ENCODE results near the gene KHDRBS1. TPM values are rescaled to one million over a fixed set of nuclear protein-coding genes. Genes with fewer than 3 reads are reported as not detected.
A peak's percentile ranks its signal among the peaks of the same experiment; 100 is the strongest.

The KHDRBS1 gene
- total and polyA plus RNA-seq, 7 experiments from 2014 or later = 89.2 to 162 (median 116) TPM

DNA sequence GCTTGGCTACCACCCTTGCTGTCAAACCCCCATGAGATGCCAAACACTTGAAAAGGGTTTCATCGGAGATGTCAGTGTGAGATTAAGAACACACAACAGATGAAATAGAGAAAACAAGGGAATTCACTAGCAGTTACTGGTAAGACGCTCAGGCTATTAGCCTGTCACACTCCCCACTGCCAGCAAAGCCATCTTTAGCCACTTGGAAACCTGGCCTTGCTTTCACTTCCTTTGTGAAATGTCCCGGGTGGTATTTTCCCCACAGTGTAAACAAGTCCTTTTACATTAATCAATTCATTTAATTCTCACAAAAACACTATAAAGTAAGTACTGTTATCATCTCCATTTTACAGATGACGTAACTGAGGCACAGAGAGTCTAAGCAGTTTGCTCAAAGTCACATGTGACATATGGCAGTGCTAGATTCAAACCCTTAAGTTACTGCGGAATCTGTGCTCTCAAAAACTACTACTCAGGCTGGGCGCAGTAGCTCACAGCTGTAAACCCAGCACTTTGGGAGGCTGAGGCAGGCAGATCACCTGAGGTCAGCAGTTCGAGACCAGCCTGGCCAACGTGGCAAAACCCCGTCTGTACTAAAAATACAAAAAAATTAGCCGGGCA, 32.7 kb upstream of the KHDRBS1 start:
- POLR2A ChIA-PET = interaction anchor here (0.7 to 1.6 kb wide), 7 partner anchors 9 to 255 kb away, joined by 3 to 6 read pairs (median 3); partner anchors contain the start of gene KHDRBS1
- Histone ChIP-seq H3K9me3 (ENCODE audit: control insufficient read depth in 2 of 3, low read length in 3 of 3) (no peaks in the 10 kb centered on the region), H3K27ac (ENCODE audit: low read depth, low read length) (peak overlapping the region; percentile 61), H3K4me3 (ENCODE audit: low read length) (no peak overlapping the region), H3K27me3 (ENCODE audit: control insufficient read depth in 2 of 2, insufficient read depth in 2 of 2, low read length in 2 of 2) (no peaks in the 10 kb centered on the region), H3K36me3 (ENCODE audit: control insufficient read depth in 2 of 3, insufficient read depth in 3 of 3, low read length in 3 of 3) (no peaks in the 10 kb centered on the region), H3K4me1 (ENCODE audit: control insufficient read depth in 2 of 2, insufficient read depth in 2 of 2, low read length in 2 of 2) (peaks cover 40 to 52% of the 10 kb centered on the region in 2 donors)
- Mint-ChIP-seq H3K4me3 (peak overlapping the region in 7 of 10 donors; percentile 25 to 81 (median 71)), H3K9me3 (peaks cover 0 to 2% (median 0%) of the 10 kb centered on the region in 11 donors), H3K27ac (peak overlapping the region in 8 of 9 donors; percentile 10 to 91 (median 82)), H3K27me3 (no peaks in the 10 kb centered on the region), H3K4me1 (peaks cover 37 to 63% (median 57%) of the 10 kb centered on the region in 7 donors), H3K36me3 (peaks cover 0 to 9% (median 0%) of the 10 kb centered on the region in 5 donors)
- CTCF ChIA-PET = interaction anchor here (0.7 to 1.0 kb wide), 2 partner anchors 11 to 16 kb away, joined by 5 read pairs; no protein-coding TSS in a partner anchor
- no peak for ATAC-seq
- intact Hi-C loops (cut with micrococcal nuclease) = no loop called here
- DNase-seq = no peak

DNA sequence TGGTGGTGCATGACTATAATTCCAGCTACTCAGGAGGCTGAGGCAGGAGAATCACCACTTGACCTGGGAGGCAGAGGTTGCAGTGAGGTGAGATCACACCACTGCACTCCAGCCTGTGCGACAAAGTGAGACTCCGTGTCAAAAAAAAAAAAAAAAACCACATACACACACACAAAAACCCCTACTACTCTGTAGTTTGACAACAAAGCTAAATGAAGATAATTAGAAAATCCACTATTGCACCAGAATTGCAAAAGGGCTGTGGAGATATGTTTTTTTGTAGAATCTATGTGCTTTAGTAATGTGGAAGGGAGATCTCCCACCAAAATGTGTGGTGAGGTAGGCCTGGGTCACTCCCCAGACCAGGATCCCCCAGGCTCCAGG, 32.2 kb upstream of the KHDRBS1 start:
- Histone ChIP-seq H3K27ac (ENCODE audit: low read depth, low read length) (peak overlapping the region; percentile 61), H3K9me3 (ENCODE audit: control insufficient read depth in 2 of 3, low read length in 3 of 3) (no peaks in the 10 kb centered on the region), H3K27me3 (ENCODE audit: control insufficient read depth in 2 of 2, insufficient read depth in 2 of 2, low read length in 2 of 2) (no peaks in the 10 kb centered on the region), H3K4me1 (ENCODE audit: control insufficient read depth in 2 of 2, insufficient read depth in 2 of 2, low read length in 2 of 2) (peaks cover 41 to 54% of the 10 kb centered on the region in 2 donors), H3K4me3 (ENCODE audit: low read length) (peak overlapping the region; percentile 37), H3K36me3 (ENCODE audit: control insufficient read depth in 2 of 3, insufficient read depth in 3 of 3, low read length in 3 of 3) (no peaks in the 10 kb centered on the region)
- peaks cover 37 to 63% (median 57%) of the 10 kb centered on the region in 7 donors for H3K4me1 Mint-ChIP-seq
- H3K36me3 Mint-ChIP-seq = peaks cover 0 to 9% (median 0%) of the 10 kb centered on the region in 5 donors
- intact Hi-C loops (cut with micrococcal nuclease) = no loop called here
- POLR2A ChIA-PET = interaction anchor here (0.7 to 1.6 kb wide), 7 partner anchors 9 to 256 kb away, joined by 3 to 5 read pairs (median 3); partner anchors contain the start of gene KHDRBS1
- H3K9me3 Mint-ChIP-seq = peaks cover 0 to 2% (median 0%) of the 10 kb centered on the region in 11 donors
- ATAC-seq (peak; percentile 51), DNase-seq (no peak)
- no peaks in the 10 kb centered on the region for H3K27me3 Mint-ChIP-seq
- CTCF ChIA-PET = interaction anchor here (1.0 to 1.5 kb wide), 2 partner anchors 16 to 21 kb away, joined by 5 read pairs; no protein-coding TSS in a partner anchor
- H3K4me3 Mint-ChIP-seq = peak overlapping the region in 9 of 10 donors; percentile 30 to 81 (median 71)
- H3K27ac Mint-ChIP-seq = peak overlapping the region; percentile 67 to 91 (median 86)

DNA sequence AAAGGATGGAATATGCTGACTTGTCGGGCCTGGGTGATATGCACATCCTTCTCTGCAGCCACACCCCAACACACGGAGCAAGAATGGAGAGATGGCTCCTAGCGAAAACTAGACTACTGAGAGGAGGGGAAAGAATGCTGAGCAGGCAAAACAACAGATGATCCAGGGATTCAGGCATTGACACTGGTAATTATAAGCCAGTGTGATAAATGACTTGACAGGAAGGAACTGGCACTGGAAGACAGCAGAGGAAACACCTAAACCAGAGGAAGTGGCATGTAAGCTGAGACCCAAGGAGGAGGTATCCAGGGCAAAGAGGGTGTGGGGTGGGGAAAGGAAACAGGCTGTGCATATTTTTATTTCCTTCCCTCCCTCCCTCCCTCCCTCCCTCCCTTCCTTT, 31.7 kb upstream of the KHDRBS1 start:
- no peaks in the 10 kb centered on the region for H3K9me3 ChIP-seq (ENCODE audit: control insufficient read depth in 2 of 3, low read length in 3 of 3)
- peaks cover 40 to 68% (median 62%) of the 10 kb centered on the region in 7 donors for H3K4me1 Mint-ChIP-seq
- H3K27ac Mint-ChIP-seq = peak overlapping the region; percentile 67 to 91 (median 86)
- H3K9me3 Mint-ChIP-seq = peaks cover 0 to 2% (median 0%) of the 10 kb centered on the region in 11 donors
- ATAC-seq (peak; percentile 64), DNase-seq (peak in 7 of 9 donors; percentile 44 to 72 (median 64))
- intact Hi-C loops (cut with micrococcal nuclease) = loop anchor here in 1 of 2 donors (1.0 kb wide), 1 partner anchor 31 kb away; the partner anchor contains the start of gene KHDRBS1
- H3K4me1 ChIP-seq (ENCODE audit: control insufficient read depth in 2 of 2, insufficient read depth in 2 of 2, low read length in 2 of 2) = peaks cover 41 to 54% of the 10 kb centered on the region in 2 donors
- POLR2A ChIA-PET = interaction anchor here (0.6 to 2.5 kb wide), 11 partner anchors 8 to 87 kb away, joined by 3 to 9 read pairs (median 4); partner anchors contain the start of gene KHDRBS1
- H3K36me3 Mint-ChIP-seq = peaks cover 0 to 9% (median 0%) of the 10 kb centered on the region in 5 donors
- H3K36me3 ChIP-seq (ENCODE audit: control insufficient read depth in 2 of 3, insufficient read depth in 3 of 3, low read length in 3 of 3) = no peaks in the 10 kb centered on the region
- H3K27me3 Mint-ChIP-seq = no peaks in the 10 kb centered on the region
- H3K27me3 ChIP-seq (ENCODE audit: control insufficient read depth in 2 of 2, insufficient read depth in 2 of 2, low read length in 2 of 2) = no peaks in the 10 kb centered on the region
- H3K4me3 Mint-ChIP-seq = peak overlapping the region; percentile 21 to 81 (median 71)
- CTCF ChIA-PET = interaction anchor here (0.6 to 1.5 kb wide), 3 partner anchors 17 to 76 kb away, joined by 3 to 5 read pairs (median 5); no protein-coding TSS in a partner anchor
- peak overlapping the region; percentile 37 for H3K4me3 ChIP-seq (ENCODE audit: low read length)
- peak overlapping the region; percentile 61 for H3K27ac ChIP-seq (ENCODE audit: low read depth, low read length)

DNA sequence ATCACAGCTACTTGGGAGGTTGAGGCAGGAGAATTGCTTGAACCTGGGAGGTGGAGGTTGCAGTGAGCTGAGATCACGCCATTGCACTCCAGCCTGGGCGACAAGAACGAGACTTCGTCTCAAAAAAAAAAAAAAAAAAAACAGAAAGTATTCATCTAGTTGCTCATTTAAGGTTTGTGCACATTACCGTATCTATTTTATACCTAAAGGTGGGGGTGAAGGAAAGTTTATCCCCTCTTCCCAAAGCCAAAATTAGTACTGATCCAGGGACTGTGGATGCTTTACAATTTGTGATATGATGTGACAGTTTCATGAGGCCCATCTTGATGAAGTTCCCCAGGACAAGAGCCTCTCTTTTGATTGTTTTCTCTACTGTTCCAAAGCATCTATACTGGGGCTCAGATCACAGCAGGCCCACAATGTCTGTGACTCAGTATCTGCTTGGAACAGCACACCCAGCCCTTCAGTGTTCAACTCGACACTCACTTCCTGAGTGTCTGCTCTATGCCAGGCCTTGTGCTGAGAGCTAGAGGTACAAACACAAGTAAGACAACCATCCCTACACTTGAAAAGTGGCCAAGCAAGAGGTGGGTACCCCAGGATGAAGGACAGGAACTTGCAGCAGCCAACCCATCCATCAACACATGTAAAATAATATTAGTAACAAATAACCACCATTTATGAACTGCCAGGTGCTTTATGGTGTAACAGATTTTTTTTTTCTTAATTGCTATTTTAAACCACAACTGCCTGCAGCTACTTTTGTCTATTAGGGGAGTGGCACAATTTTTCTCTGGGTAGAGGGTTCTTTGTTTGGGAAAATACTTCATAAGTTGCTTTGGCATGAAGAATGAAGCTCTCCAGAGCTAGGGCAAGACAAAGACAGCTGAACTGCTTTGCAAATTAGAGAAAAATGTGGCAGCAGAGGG, 29.0 kb upstream of the KHDRBS1 start:
- Mint-ChIP-seq H3K36me3 (peaks cover 0 to 9% (median 0%) of the 10 kb centered on the region in 5 donors), H3K9me3 (no peaks in the 10 kb centered on the region), H3K27me3 (no peaks in the 10 kb centered on the region), H3K27ac (peak overlapping the region; percentile 57 to 95 (median 91)), H3K4me3 (peak overlapping the region; percentile 7 to 80 (median 66)), H3K4me1 (peaks cover 34 to 73% (median 60%) of the 10 kb centered on the region in 7 donors)
- H3K27ac ChIP-seq (ENCODE audit: low read depth, low read length) = peak overlapping the region; percentile 66
- no peaks in the 10 kb centered on the region for H3K27me3 ChIP-seq (ENCODE audit: control insufficient read depth in 2 of 2, insufficient read depth in 2 of 2, low read length in 2 of 2)
- ChIA-PET CTCF (interaction anchor here (0.6 to 1.4 kb wide), 8 partner anchors 16 to 196 kb away, joined by 3 to 8 read pairs (median 3); partner anchors contain the start of gene PTP4A2), POLR2A (interaction anchor here (0.8 to 2.5 kb wide), 14 partner anchors 9 to 282 kb away, joined by 3 to 9 read pairs (median 5); partner anchors contain the start of gene KHDRBS1)
- DNase-seq (peak in 5 of 9 donors; percentile 14 to 41 (median 22)), ATAC-seq (peak; percentile 58)
- no peaks in the 10 kb centered on the region for H3K9me3 ChIP-seq (ENCODE audit: control insufficient read depth in 2 of 3, low read length in 3 of 3)
- peaks cover 46 to 59% of the 10 kb centered on the region in 2 donors for H3K4me1 ChIP-seq (ENCODE audit: control insufficient read depth in 2 of 2, insufficient read depth in 2 of 2, low read length in 2 of 2)
- no peaks in the 10 kb centered on the region for H3K36me3 ChIP-seq (ENCODE audit: control insufficient read depth in 2 of 3, insufficient read depth in 3 of 3, low read length in 3 of 3)
- H3K4me3 ChIP-seq (ENCODE audit: low read length) = no peak overlapping the region
- intact Hi-C loops (cut with micrococcal nuclease) = loop anchor here (2.0 kb wide), 4 partner anchors 14 to 28 kb away; partner anchors contain the start of gene KHDRBS1 (in 1 of the 2)

DNA sequence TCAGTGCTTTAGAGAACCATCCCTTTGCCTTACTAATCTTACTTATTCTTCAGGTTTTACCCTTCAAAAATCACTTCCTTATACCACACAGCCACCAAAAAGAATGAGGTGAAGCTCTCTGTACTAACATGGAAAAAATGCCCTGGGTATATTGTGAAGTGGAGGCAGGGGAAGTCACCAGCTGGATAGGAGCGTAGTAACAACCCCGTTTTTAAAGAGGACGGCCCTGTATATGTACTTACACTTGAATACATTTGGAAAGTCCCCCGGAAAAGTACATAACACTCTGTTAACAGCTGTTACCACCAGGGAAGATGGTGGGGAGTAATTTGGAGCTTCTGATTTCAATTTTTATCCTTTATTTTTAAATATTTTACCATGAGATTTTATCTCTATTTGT, 28.2 kb upstream of the KHDRBS1 start:
- peak overlapping the region; percentile 66 for H3K27ac ChIP-seq (ENCODE audit: low read depth, low read length)
- POLR2A ChIA-PET = interaction anchor here (0.7 to 1.8 kb wide), 13 partner anchors 8 to 281 kb away, joined by 3 to 6 read pairs (median 4); partner anchors contain the start of genes KHDRBS1 and PTP4A2

More for the DNA sequence above, 28.2 kb upstream of the KHDRBS1 start:
- CTCF ChIA-PET = interaction anchor here (0.6 to 1.4 kb wide), 7 partner anchors 15 to 196 kb away, joined by 3 to 8 read pairs (median 3); no protein-coding TSS in a partner anchor
- H3K4me3 ChIP-seq (ENCODE audit: low read length) = no peak overlapping the region
- H3K36me3 ChIP-seq (ENCODE audit: control insufficient read depth in 2 of 3, insufficient read depth in 3 of 3, low read length in 3 of 3) = no peaks in the 10 kb centered on the region
- H3K27me3 Mint-ChIP-seq = no peaks in the 10 kb centered on the region
- intact Hi-C loops (cut with micrococcal nuclease) = loop anchor here (2.0 kb wide), 4 partner anchors 15 to 27 kb away; partner anchors contain the start of gene KHDRBS1 (in 1 of the 2)
- H3K9me3 ChIP-seq (ENCODE audit: control insufficient read depth in 2 of 3, low read length in 3 of 3) = no peaks in the 10 kb centered on the region
- DNase-seq = peak in 3 of 9 donors; percentile 4 to 53 (median 31)
- H3K27ac Mint-ChIP-seq = peak overlapping the region; percentile 57 to 95 (median 91)
- peaks cover 39 to 75% (median 64%) of the 10 kb centered on the region in 7 donors for H3K4me1 Mint-ChIP-seq
- H3K4me3 Mint-ChIP-seq = peak overlapping the region; percentile 7 to 80 (median 64)
- no peaks in the 10 kb centered on the region for H3K27me3 ChIP-seq (ENCODE audit: control insufficient read depth in 2 of 2, insufficient read depth in 2 of 2, low read length in 2 of 2)
- H3K9me3 Mint-ChIP-seq = no peaks in the 10 kb centered on the region
- ATAC-seq = peak; percentile 82
- peaks cover 0 to 9% (median 0%) of the 10 kb centered on the region in 5 donors for H3K36me3 Mint-ChIP-seq
- peaks cover 50 to 62% of the 10 kb centered on the region in 2 donors for H3K4me1 ChIP-seq (ENCODE audit: control insufficient read depth in 2 of 2, insufficient read depth in 2 of 2, low read length in 2 of 2)

Data from naive thymus-derived CD4-positive, alpha-beta T cell (primary cell).